NCI-H2196 (cell line): ENCODE data around the gene KLC3.
"Not testable (repeated sequence)": the region's sequence is repeated elsewhere in the genome, so short reads cannot be mapped to it uniquely, and the experiment has no call there.

Experiments
- DNase-seq: peaks from one replicate; lab custom pipeline; 2025; ENCODE audit not compliant: unreplicated experiment; lab: John Stamatoyannopoulos, UW

KLC3 gene

GRCh38 chr19:45315304-45315703 lies 25.2 kb upstream of the KLC3 start:
- DNase-seq, result no peak

GRCh38 chr19:45320997-45321775 lies 19.4 kb upstream of the KLC3 start:
- no peak for DNase-seq

- DNase-seq, result no peak
Measured at GRCh38 chr19:45321848-45322247, 18.7 kb upstream of the KLC3 start.

- no peak for DNase-seq
Measured at GRCh38 chr19:45322311-45322710, 18.2 kb upstream of the KLC3 start.

GRCh38 chr19:45322744-45323281 lies 17.7 kb upstream of the KLC3 start, which contains the start of gene CKM:
CKM (minus strand) TSS chr19:45322875; CDS start chr19:45319713, 3,162 bp downstream.
- DNase-seq, result no peak

GRCh38 chr19:45323671-45324081 lies 16.9 kb upstream of the KLC3 start:
- DNase-seq, result no peak

- no peak for DNase-seq
Measured at GRCh38 chr19:45324349-45324907, 16.1 kb upstream of the KLC3 start.

- no peak for DNase-seq
Measured at GRCh38 chr19:45327404-45328143, 13.0 kb upstream of the KLC3 start.

- peak; percentile 97 for DNase-seq
Measured at GRCh38 chr19:45331411-45331810, 9.1 kb upstream of the KLC3 start.

GRCh38 chr19:45333609-45334303 lies 6.8 kb upstream of the KLC3 start:
- DNase-seq, result no peak

- not testable (repeated sequence) for DNase-seq
Measured at GRCh38 chr19:45334881-45335280, 5.7 kb upstream of the KLC3 start.

GRCh38 chr19:45336696-45337251 lies 3.8 kb upstream of the KLC3 start:
- DNase-seq, result no peak

- no peak for DNase-seq
Measured at GRCh38 chr19:45339629-45340028, 921 bp upstream of the KLC3 start.

GRCh38 chr19:45340899-45341453 lies 426 bp downstream of the KLC3 start:
- DNase-seq, result no peak

- DNase-seq, result no peak
Measured at GRCh38 chr19:45342911-45343310, 2.4 kb downstream of the KLC3 start.

- no peak for DNase-seq
Measured at GRCh38 chr19:45344621-45345505, 4.3 kb downstream of the KLC3 start.

GRCh38 chr19:45345506-45345860 lies 4.9 kb downstream of the KLC3 start:
- DNase-seq, result no peak

- no peak for DNase-seq
Measured at GRCh38 chr19:45346449-45346848, 5.9 kb downstream of the KLC3 start.

- DNase-seq, result no peak
Measured at GRCh38 chr19:45347570-45348366, 7.2 kb downstream of the KLC3 start.
